HG03342 (cell line): Measurements from ENCODE around the gene ANXA6.

Experiments
- ATAC-seq: cut with Tn5 transposase; IDR thresholded peaks from one replicate; pipeline ENCODE4 v1.9.1; 2021; ENCODE audit warnings: mild to moderate bottlenecking, moderate library complexity; ENCODE audit not compliant: unreplicated experiment

The ANXA6 gene

GRCh38 chr5:151154931-151155774, 2.4 kb downstream of the ANXA6 start:
- peak; percentile 22 for ATAC-seq

GRCh38 chr5:151153766-151154272, 3.8 kb downstream of the ANXA6 start:
- no peak for ATAC-seq

GRCh38 chr5:151153300-151153699, 4.3 kb downstream of the ANXA6 start:
- ATAC-seq = no peak

- ATAC-seq = peak; percentile 48
These were observed 5.8 kb downstream of the ANXA6 start for GRCh38 chr5:151151793-151152192.

GRCh38 chr5:151151263-151151660, 6.3 kb downstream of the ANXA6 start:
- no peak for ATAC-seq

- ATAC-seq = peak; percentile 66
These were observed 6.9 kb downstream of the ANXA6 start for GRCh38 chr5:151150471-151151262.

- ATAC-seq = no peak
These were observed 9.0 kb downstream of the ANXA6 start for GRCh38 chr5:151148583-151148982.

GRCh38 chr5:151147033-151147432, 10.5 kb downstream of the ANXA6 start:
- no peak for ATAC-seq

- no peak for ATAC-seq
These were observed 11.5 kb downstream of the ANXA6 start for GRCh38 chr5:151146061-151146460.

GRCh38 chr5:151144922-151145321, 12.7 kb downstream of the ANXA6 start:
- ATAC-seq = no peak

GRCh38 chr5:151144275-151144674, 13.3 kb downstream of the ANXA6 start:
- ATAC-seq = no peak

GRCh38 chr5:151143645-151144044, 13.9 kb downstream of the ANXA6 start:
- no peak for ATAC-seq

GRCh38 chr5:151142933-151143332, 14.6 kb downstream of the ANXA6 start:
- no peak for ATAC-seq

GRCh38 chr5:151141535-151141934, 16.0 kb downstream of the ANXA6 start:
- ATAC-seq = peak; percentile 81

GRCh38 chr5:151140686-151141459, 16.7 kb downstream of the ANXA6 start:
- no peak for ATAC-seq

GRCh38 chr5:151139646-151140045, 17.9 kb downstream of the ANXA6 start:
- no peak for ATAC-seq

- ATAC-seq = no peak
These were observed 18.6 kb downstream of the ANXA6 start for GRCh38 chr5:151139015-151139414.

- no peak for ATAC-seq
These were observed 19.5 kb downstream of the ANXA6 start for GRCh38 chr5:151138114-151138513.

- ATAC-seq = no peak
These were observed 20.3 kb downstream of the ANXA6 start for GRCh38 chr5:151137067-151137825.

GRCh38 chr5:151134228-151134627, 23.4 kb downstream of the ANXA6 start:
- ATAC-seq = peak; percentile 65
